ENCODE measurements around the gene PMEPA1.

GRCh38 chr20:57693002-57693582 lies 16.7 kb downstream of the PMEPA1 start:
- TF ChIP-seq KLF10 (tag by site-specific recombination; IDR thresholded peaks at IDR 0.05): no peak
- no peak for TF ChIP-seq ZNF521 (tag by site-specific recombination; IDR thresholded peaks at IDR 0.05)
- no peak for TF ChIP-seq PRDM10 (tag by site-specific recombination; IDR thresholded peaks at IDR 0.05)
- TF ChIP-seq ZBTB7A (tag by site-specific recombination; IDR thresholded peaks at IDR 0.05; ENCODE audit: low read depth): no peak
- TF ChIP-seq ZNF707 (tag by site-specific recombination; IDR thresholded peaks at IDR 0.05): no peak
- no peak for TF ChIP-seq ZNF274 (IDR thresholded peaks at IDR 0.05; ENCODE audit: low read length)
- TF ChIP-seq ZNF274 (tag by site-specific recombination; IDR thresholded peaks at IDR 0.05; ENCODE audit: borderline replicate concordance): no peak
- TF ChIP-seq CTCF (tag by site-specific recombination; IDR thresholded peaks at IDR 0.05): no peak
- no peak for TF ChIP-seq HOXA7 (CRISPR knock-in tag; IDR thresholded peaks at IDR 0.05; ENCODE audit: borderline replicate concordance)
- no peak for TF ChIP-seq ZNF138 (tag by site-specific recombination; IDR thresholded peaks at IDR 0.05; ENCODE audit: borderline replicate concordance)
- no peak for TF ChIP-seq KLF16 (tag by site-specific recombination; IDR thresholded peaks at IDR 0.05)
- no peak for TF ChIP-seq ZNF214 (tag by site-specific recombination; IDR thresholded peaks at IDR 0.05; ENCODE audit: borderline replicate concordance)
- no peak for TF ChIP-seq SP2 (tag by site-specific recombination; IDR thresholded peaks at IDR 0.05)
- no peak for TF ChIP-seq ZNF239 (tag by site-specific recombination; IDR thresholded peaks at IDR 0.05)
